GM12872 (cell line): ENCODE data around the gene CHST11.

Experiments used
- CTCF ChIP-seq: IDR thresholded peaks from 3 replicates; pipeline ENCODE4 v1.5.1; 2011; ENCODE audit warnings: low read depth, mild to moderate bottlenecking, low read length, moderate library complexity; ENCODE audit not compliant: insufficient read depth

Gene CHST11

GRCh38 chr12:104649921-104650320 is 193.2 kb downstream of the CHST11 start:
- TF ChIP-seq CTCF = no peak

- no peak for TF ChIP-seq CTCF
Measured at GRCh38 chr12:104650541-104650940, 193.8 kb downstream of the CHST11 start.

GRCh38 chr12:104651811-104652210 is 195.1 kb downstream of the CHST11 start:
- no peak for TF ChIP-seq CTCF

- no peak for TF ChIP-seq CTCF
Measured at GRCh38 chr12:104652358-104652757, 195.6 kb downstream of the CHST11 start.

GRCh38 chr12:104652910-104653309 is 196.2 kb downstream of the CHST11 start:
- no peak for TF ChIP-seq CTCF

GRCh38 chr12:104653730-104654664 is 197.2 kb downstream of the CHST11 start:
- TF ChIP-seq CTCF = peak; percentile 68

- no peak for TF ChIP-seq CTCF
Measured at GRCh38 chr12:104654665-104655609, 198.2 kb downstream of the CHST11 start.
